Placental epithelial cell (primary cell): ENCODE measurements around the gene TMEM217. TPM values are rescaled to one million over a fixed set of nuclear protein-coding genes. Genes with fewer than 3 reads are reported as not detected.

ENCODE experiments used
- small RNA-seq: library from RNA; depleted of rRNA; stranded (forward); fragments of <200 nt; gene quantifications from one replicate; pipeline ENCODE3, GENCODE V24; 2012
- total RNA-seq: library from RNA; depleted of rRNA; stranded (reverse); fragments of >200 nt; gene quantifications from 2 replicates; pipeline ENCODE4 v1.2.3, GENCODE V29; 2012

The TMEM217 gene
- 2.4 and 3.5 TPM in 2 replicates for total RNA-seq

DNA sequence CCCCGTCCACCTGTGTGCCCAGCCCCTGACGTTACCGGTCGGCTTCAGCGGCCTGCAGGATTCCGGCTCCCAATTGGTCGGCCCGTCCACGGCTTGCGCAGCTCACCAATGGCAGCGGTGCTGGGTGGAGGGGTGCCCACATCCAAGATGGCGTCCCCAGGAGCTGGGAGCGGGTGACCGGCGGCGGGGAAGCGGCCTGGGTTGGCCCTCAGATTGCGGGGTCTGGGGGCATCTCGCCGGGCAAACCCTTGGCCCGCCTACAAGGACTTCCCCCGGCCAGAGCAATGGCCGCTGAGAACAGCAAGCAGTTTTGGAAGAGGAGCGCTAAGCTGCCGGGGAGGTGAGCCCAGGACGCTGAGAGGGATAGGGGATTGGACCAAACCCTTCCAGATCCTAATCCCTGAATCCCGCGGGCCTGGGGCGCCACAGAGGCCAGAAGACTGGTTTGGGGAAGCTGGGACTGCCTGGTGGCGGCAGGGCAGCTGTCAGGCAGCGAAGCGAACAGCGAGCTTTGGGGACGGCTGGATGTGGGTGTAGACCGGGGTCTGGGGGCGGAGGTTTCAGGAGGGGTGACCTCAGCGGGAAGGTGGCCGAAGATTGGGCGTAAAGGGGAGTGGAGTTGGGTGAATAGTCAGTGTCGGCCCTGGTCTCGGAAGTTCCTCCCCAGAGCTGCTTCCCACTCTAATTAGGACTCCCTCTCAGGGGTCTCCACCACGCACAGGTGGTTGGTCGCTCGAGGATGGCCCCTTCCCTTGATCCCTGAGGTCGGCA, at the start of gene TMEM217, which contains the start of gene TBC1D22B:
TSS of gene TMEM217 (minus strand) at position 511 of the 771 bp plus-strand sequence. CDS start 39,114 bp downstream, outside the sequence.
TSS of gene TBC1D22B (plus strand) at position 139 of the 771 bp plus-strand sequence. CDS start at position 285, 146 bp downstream.

DNA sequence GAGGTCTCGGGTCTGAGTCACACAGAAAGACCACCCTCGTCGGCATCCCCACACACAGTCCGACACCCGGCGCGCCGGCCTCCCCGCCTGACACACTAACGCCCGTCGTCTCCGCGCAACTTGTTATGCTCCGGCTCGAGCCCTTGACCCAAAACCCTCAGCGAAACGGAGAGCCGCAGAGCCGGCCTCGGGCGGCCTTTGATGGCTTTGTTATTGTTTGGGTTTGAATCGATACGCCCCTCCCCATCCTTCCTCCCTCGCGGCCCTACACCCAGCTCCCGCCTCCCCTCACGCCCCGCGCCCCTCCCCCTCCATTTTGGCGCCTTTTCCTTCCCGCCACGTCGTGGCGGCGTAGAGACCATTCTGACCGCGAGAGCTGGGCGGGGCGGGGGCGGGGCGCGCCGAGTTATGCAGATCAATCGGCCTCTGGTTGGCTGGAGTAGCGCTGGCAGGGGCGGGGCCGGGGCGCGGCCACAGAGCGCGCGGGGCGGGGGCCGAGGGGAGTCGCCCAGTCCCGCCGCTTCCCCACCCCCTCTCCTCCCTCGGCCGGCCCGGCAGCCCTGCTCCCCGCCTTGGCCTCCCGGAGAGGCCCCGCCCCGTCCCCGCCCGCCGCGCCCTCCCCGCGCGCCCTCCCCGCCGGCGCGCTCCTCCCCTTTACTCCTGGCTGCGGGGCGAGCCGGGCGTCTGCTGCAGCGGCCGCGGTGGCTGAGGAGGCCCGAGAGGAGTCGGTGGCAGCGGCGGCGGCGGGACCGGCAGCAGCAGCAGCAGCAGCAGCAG, 88.3 kb downstream of the TMEM217 start, which contains the start of gene PIM1:
TSS of gene PIM1 (plus strand) at position 657 of the 777 bp plus-strand sequence. CDS start 424 bp downstream, outside the sequence.

Small RNAs within 50 kb of the gene (small RNA-seq; reads per million reads assigned to genes)
- not detected for gene AL096712.1

Other genes starting within 250 kb of the TMEM217 start
- 5.5 and 8.6 TPM in 2 replicates for gene PIM1, start 88.0 kb downstream of the TMEM217 start, total RNA-seq
- 5.9 and 6.7 TPM in 2 replicates for gene TBC1D22B, start 372 bp downstream of the TMEM217 start, total RNA-seq
- 13.4 and 20.0 TPM in 2 replicates for gene RNF8, start 95.8 kb upstream of the TMEM217 start, total RNA-seq
- gene CMTR1, start 175.1 kb upstream of the TMEM217 start, total RNA-seq = 29.2 and 30.2 TPM in 2 replicates
- 7.5 and 24.1 TPM in 2 replicates for gene CCDC167, start 241.7 kb upstream of the TMEM217 start, total RNA-seq